H1 (cell line): ENCODE data around the gene ZC3H8. TPM values are rescaled to one million over a fixed set of nuclear protein-coding genes. Genes with fewer than 3 reads are reported as not detected.
A peak's percentile ranks its signal among the peaks of the same experiment; 100 is the strongest.

Experiments
- CBX5 ChIP-seq: fragments of 300-800, 300-1000 bp; sonication (generic); IDR thresholded peaks from 2 replicates; pipeline ENCODE4 v1.7.1; 2016; ENCODE audit warnings: antibody characterized with exemption, low read length, low read depth
- CREB1 ChIP-seq: IDR thresholded peaks from 2 replicates; pipeline ENCODE4 v1.6.1; 2012; ENCODE audit warnings: inconsistent platforms
- CTBP2 ChIP-seq: IDR thresholded peaks from 2 replicates; pipeline ENCODE4 v1.7.0; 2011; ENCODE audit warnings: borderline replicate concordance, mild to moderate bottlenecking, moderate library complexity, mixed read lengths, low read length; ENCODE audit not compliant: insufficient read depth, insufficient read length
- CTCF ChIP-seq, 3 experiments: IDR thresholded peaks; 1 replicate in 2 of 3; 2 replicates in 1 of 3; pipeline versions ENCODE4 v1.5.1 to v1.6.1; 2011; ENCODE audit warnings: low read length in 3 of 3, mild to moderate bottlenecking in 3 of 3, inconsistent platforms in 2 of 3, low read depth in 1 of 3, moderate library complexity in 1 of 3; ENCODE audit not compliant: insufficient read depth in 1 of 3; ENCODE audit errors: control extremely low read depth in 1 of 3
- EZH2 ChIP-seq: fragments of 200-600 bp; sonication (generic); IDR thresholded peaks from 2 replicates; pipeline ENCODE4 v1.7.1; 2012; ENCODE audit warnings: low read depth, mild to moderate bottlenecking, moderate library complexity, low read length, inconsistent platforms; ENCODE audit not compliant: severe bottlenecking
- HDAC2 ChIP-seq, 2 experiments: fragments of 300-600 bp in 1 of 2; sonication (generic) in 1 of 2; IDR thresholded peaks; 2 replicates each; pipeline ENCODE4 v1.6.1; 2011 to 2012; ENCODE audit warnings: low read depth in 2 of 2, low read length in 2 of 2, mild to moderate bottlenecking in 2 of 2, moderate library complexity in 2 of 2, borderline replicate concordance in 1 of 2, inconsistent platforms in 1 of 2
- KDM1A ChIP-seq: fragments of 200-600, 300-600 bp; sonication (generic); IDR thresholded peaks from 2 replicates; pipeline ENCODE4 v1.7.1; 2016; ENCODE audit warnings: mild to moderate bottlenecking, low read length, borderline replicate concordance
- NRF1 ChIP-seq: IDR thresholded peaks from 2 replicates; pipeline ENCODE4 v1.6.1; 2011; ENCODE audit warnings: mild to moderate bottlenecking, low read depth, low read length, improper control_type of control experiment
- POLR2AphosphoS5 ChIP-seq: IDR thresholded peaks from 2 replicates; pipeline ENCODE4 v1.6.1; 2011; ENCODE audit warnings: low read depth, low read length
- SAP30 ChIP-seq: fragments of 300-600 bp; sonication (generic); IDR thresholded peaks from 2 replicates; pipeline ENCODE4 v1.7.1; 2012; ENCODE audit warnings: low read length, moderate library complexity, mild to moderate bottlenecking, inconsistent platforms; ENCODE audit not compliant: insufficient read depth, insufficient replicate concordance
- SIN3A ChIP-seq, 2 experiments: IDR thresholded peaks in 1 of 2; conservative IDR thresholded peaks in 1 of 2; 2 replicates each; pipeline ENCODE4 v1.6.1; 2011 to 2012; ENCODE audit warnings: low read length in 2 of 2, improper control_type of control experiment in 1 of 2, low read depth in 1 of 2, mild to moderate bottlenecking in 1 of 2
- SP1 ChIP-seq: IDR thresholded peaks from 2 replicates; pipeline ENCODE4 v1.6.1; 2011; ENCODE audit warnings: low read depth, low read length
- TAF1 ChIP-seq: IDR thresholded peaks from 2 replicates; pipeline ENCODE4 v1.6.1; 2011; ENCODE audit warnings: mild to moderate bottlenecking, low read depth, low read length
- TCF12 ChIP-seq: IDR thresholded peaks from 2 replicates; pipeline ENCODE4 v1.6.1; 2011; ENCODE audit warnings: low read depth, mild to moderate bottlenecking, low read length
- polyA plus RNA-seq, 7 experiments: library from polyadenylated mRNA; depleted of rRNA in 3 of 7; stranded (reverse) in 5 of 7; unstranded in 2 of 7; fragments of >200 nt in 5 of 7; fragments of 200-250 nt in 2 of 7; gene quantifications; 1 replicate in 5 of 7; 2 replicates in 1 of 7; 4 replicates in 1 of 7; pipeline versions ENCODE4 v1.2.1 to v1.2.3, GENCODE V29; 2011 to 2013; ENCODE audit warnings: missing spikeins in 2 of 7, mixed read lengths in 2 of 7
- total RNA-seq: library from RNA; stranded (reverse); fragmentation: NEBNext Ultra II Directional; extraction: Animal tissue kit (Norgen Biotek cat#: 25700); gene quantifications from 2 replicates; pipeline ENCODE4 v1.2.1, GENCODE V29; 2021

Gene ZC3H8
- total and polyA plus RNA-seq, 2 of the 8 experiments (the other 6 are each of a cell fraction or from before 2014, with no cell fraction given): 1.9 to 7.1 TPM

- TF ChIP-seq CTCF (IDR thresholded peaks at IDR 0.05; ENCODE audit: control extremely low read depth in 1 of 3, insufficient read depth in 1 of 3, low read depth in 1 of 3, low read length in 3 of 3) (no peak), HDAC2 (IDR thresholded peaks at IDR 0.05; ENCODE audit: borderline replicate concordance in 1 of 2, low read depth in 2 of 2, low read length in 2 of 2) (no peak), EZH2 (no peak), TCF12 (no peak), CTBP2 (no peak), SIN3A (conservative IDR thresholded peaks at IDR 0.05 in 1 of 2, IDR thresholded peaks at IDR 0.05 in 1 of 2; ENCODE audit: low read depth in 1 of 2, low read length in 2 of 2) (0 out of 4 replicates have a peak, but pooled peaks of 1 of the 2 experiments have one; percentile 61), NRF1 (peak; percentile 99), KDM1A (no peak), POLR2AphosphoS5 (no peak; the same call in 1 of the 2 replicates), TAF1 (peak; percentile 62; the same call in 1 of the 2 replicates), CREB1 (peak; percentile 84), SP1 (no peak), SAP30 (peak; percentile 51), CBX5 (no peak)
Measured at GRCh38 chr2:112254466-112255240, at the start of gene ZC3H8 (continued).
